GM13976 (cell line): ENCODE data around the gene ISG15.
"Not testable (repeated sequence)": the region's sequence is repeated elsewhere in the genome, so short reads cannot be mapped to it uniquely, and the experiment has no call there.

ENCODE experiments used
- DNase-seq: peaks from one replicate; pipeline ENCODE4 v3.0.0; 2012; ENCODE audit warnings: low spot score
- in situ Hi-C: fragments of 300-500 bp; cut with MboI; formaldehyde crosslinking; loops from one replicate; pipeline ENCODE4 v1.12.0; 2022; ENCODE audit warnings: low sequenced_read_pairs, mixed read lengths, inconsistent platforms; ENCODE audit not compliant: unreplicated experiment
- TF ChIP-seq, protein P1 (sequence below): IDR thresholded peaks from 2 replicates; pipeline ENCODE4 v1.5.1; 2012; ENCODE audit warnings: borderline replicate concordance, mild to moderate bottlenecking; ENCODE audit not compliant: insufficient read depth; ENCODE audit errors: extremely low read depth, missing control alignments, control extremely low read depth

The ISG15 gene

DNA sequence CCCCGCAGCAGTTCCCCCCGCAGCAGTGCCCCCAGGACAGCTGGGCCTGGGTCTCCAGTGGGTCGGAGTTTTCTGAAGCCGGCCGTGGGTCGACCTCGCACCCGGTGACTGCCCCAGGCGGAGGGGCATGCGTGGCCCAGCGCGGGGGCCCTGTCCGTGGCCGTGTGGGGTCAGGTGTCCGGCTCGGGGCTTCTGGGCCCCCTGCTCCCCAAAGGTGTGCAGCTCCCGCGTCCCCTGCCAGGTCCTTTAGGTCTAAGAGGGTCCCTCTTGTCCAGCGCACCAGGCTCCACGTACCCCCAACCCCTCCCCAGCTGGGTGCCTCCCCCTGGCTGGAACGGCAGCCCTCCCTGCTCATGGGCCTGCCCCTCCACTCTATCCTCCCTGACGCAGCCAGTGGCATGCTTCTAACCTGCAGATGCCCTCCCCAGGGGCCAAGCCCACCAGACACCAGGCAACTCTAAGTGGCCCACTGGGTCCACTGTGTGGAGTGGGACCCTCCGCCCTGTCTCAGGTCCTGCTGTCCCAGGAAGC, 7.5 kb upstream of the ISG15 start:
- in situ Hi-C loops, result no loop called here
- no peak for DNase-seq
- TF ChIP-seq, protein P1, sequence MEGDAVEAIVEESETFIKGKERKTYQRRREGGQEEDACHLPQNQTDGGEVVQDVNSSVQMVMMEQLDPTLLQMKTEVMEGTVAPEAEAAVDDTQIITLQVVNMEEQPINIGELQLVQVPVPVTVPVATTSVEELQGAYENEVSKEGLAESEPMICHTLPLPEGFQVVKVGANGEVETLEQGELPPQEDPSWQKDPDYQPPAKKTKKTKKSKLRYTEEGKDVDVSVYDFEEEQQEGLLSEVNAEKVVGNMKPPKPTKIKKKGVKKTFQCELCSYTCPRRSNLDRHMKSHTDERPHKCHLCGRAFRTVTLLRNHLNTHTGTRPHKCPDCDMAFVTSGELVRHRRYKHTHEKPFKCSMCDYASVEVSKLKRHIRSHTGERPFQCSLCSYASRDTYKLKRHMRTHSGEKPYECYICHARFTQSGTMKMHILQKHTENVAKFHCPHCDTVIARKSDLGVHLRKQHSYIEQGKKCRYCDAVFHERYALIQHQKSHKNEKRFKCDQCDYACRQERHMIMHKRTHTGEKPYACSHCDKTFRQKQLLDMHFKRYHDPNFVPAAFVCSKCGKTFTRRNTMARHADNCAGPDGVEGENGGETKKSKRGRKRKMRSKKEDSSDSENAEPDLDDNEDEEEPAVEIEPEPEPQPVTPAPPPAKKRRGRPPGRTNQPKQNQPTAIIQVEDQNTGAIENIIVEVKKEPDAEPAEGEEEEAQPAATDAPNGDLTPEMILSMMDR, result no peak

- in situ Hi-C loops, result no loop called here
- TF ChIP-seq, protein P1, result no peak
- DNase-seq, result no peak
Measured at GRCh38 chr1:1006305-1007159, 6.8 kb upstream of the ISG15 start.

GRCh38 chr1:1010131-1010530, 3.2 kb upstream of the ISG15 start:
- DNase-seq, in situ Hi-C loops: not testable (repeated sequence)

- DNase-seq, result no peak
- in situ Hi-C loops, result no loop called here
- TF ChIP-seq, protein P1, result no peak
Measured at GRCh38 chr1:1011396-1011949, 1.8 kb upstream of the ISG15 start.

GRCh38 chr1:1012736-1013104, 577 bp upstream of the ISG15 start:
- DNase-seq, in situ Hi-C loops: not testable (repeated sequence)

DNA sequence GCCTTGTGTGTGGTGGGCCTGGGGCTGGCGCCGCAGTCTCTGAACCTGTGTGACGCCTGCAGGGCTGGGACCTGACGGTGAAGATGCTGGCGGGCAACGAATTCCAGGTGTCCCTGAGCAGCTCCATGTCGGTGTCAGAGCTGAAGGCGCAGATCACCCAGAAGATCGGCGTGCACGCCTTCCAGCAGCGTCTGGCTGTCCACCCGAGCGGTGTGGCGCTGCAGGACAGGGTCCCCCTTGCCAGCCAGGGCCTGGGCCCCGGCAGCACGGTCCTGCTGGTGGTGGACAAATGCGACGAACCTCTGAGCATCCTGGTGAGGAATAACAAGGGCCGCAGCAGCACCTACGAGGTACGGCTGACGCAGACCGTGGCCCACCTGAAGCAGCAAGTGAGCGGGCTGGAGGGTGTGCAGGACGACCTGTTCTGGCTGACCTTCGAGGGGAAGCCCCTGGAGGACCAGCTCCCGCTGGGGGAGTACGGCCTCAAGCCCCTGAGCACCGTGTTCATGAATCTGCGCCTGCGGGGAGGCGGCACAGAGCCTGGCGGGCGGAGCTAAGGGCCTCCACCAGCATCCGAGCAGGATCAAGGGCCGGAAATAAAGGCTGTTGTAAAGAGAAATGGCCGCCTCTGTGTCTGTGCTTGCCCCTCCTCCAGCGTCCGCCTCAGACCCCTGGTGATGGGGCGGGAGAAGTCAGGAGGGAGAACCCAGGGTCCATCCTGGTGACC, 788 bp downstream of the ISG15 start:
- in situ Hi-C loops, result no loop called here
- DNase-seq, result no peak
- TF ChIP-seq, protein P1, result no peak

- DNase-seq, result no peak
- TF ChIP-seq, protein P1, result peak; percentile 31
- in situ Hi-C loops, result no loop called here
Measured at GRCh38 chr1:1014799-1015681, 1.7 kb downstream of the ISG15 start.

DNA sequence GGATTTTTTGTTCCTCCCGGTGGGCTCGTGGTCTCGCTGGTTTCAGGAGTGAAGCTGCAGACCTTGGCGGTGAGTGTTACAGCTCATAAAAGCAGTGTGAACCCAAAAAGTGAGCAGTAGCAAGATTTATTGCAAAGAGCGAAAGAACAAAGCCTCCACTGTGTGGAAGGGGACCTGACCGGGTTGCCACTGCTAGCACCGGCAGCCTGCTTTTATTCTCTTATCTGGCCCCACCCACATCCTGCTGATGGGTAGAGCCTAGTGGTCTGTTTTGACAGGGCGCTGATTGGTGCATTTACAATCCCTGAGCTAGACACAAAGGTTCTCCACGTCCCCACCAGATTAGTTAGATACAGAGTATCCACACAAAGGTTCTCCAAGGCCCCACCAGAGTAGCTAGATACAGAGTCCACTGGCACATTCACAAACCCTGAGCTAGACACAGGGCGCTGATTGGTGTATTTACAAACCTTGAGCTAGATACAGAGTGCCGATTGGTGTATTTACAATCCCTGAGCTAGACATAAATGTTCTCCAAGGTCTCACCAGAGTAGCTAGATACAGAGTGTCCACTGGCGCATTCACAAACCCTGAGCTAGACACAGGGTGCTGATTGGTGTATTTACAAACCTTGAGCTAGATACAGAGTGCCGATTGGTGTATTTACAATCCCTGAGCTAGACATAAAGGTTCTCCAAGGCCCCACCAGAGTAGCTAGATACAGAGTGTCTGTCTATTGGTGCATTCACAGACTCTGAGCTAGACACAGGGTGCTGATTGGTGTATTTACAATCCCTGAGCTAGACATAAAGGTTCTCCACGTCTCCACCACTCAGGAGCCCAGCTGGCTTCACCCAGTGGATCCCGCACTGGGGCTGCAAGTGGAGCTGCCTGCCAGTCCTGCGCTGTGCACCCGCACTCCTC, 4.4 kb downstream of the ISG15 start:
- in situ Hi-C loops, DNase-seq: not testable (repeated sequence)

DNA sequence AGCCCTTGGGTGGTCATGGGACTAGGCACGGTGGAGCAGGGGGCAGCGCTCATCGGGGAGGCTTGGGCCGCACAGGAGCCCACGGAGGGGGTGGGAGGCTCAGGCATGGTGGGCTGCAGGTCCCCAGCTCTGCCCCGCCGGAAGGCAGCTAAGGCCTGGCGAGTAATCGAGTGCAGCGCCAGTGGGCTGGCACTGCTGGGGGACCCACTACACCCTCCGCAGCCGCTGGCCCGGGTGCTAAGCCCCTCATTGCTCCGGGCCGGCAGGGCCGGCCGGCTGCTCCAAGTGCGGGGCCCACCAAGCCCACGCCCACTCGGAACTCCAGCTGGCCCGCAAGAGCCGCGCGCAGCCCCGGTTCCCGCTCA, 5.0 kb downstream of the ISG15 start:
- DNase-seq, in situ Hi-C loops: not testable (repeated sequence)
